Peyer's patch (tissue), 4 donors: ENCODE results near the gene TLR3.

ENCODE experiments used
- POLR2A ChIP-seq, 2 donors: fragments of 450-650 bp; IDR thresholded peaks; one replicate each; pipeline ENCODE4 v1.5.1; 2017; ENCODE audit warnings: antibody characterized with exemption in 2 of 2, mild to moderate bottlenecking in 2 of 2, moderate library complexity in 2 of 2
- TF ChIP-seq, protein P1 (sequence below), 6 experiments: fragments of 450-650 bp in 4 of 6; fragments of 200-600 bp in 2 of 6; sonication (generic) in 1 of 6; IDR thresholded peaks; one replicate each; pipeline ENCODE4 v1.5.1; 2017 to 2019; ENCODE audit warnings: antibody characterized with exemption in 6 of 6, mild to moderate bottlenecking in 3 of 6, moderate library complexity in 1 of 6

GRCh38 chr4:186027405-186027804, 41.6 kb upstream of the TLR3 start:
- TF ChIP-seq, protein P1, sequence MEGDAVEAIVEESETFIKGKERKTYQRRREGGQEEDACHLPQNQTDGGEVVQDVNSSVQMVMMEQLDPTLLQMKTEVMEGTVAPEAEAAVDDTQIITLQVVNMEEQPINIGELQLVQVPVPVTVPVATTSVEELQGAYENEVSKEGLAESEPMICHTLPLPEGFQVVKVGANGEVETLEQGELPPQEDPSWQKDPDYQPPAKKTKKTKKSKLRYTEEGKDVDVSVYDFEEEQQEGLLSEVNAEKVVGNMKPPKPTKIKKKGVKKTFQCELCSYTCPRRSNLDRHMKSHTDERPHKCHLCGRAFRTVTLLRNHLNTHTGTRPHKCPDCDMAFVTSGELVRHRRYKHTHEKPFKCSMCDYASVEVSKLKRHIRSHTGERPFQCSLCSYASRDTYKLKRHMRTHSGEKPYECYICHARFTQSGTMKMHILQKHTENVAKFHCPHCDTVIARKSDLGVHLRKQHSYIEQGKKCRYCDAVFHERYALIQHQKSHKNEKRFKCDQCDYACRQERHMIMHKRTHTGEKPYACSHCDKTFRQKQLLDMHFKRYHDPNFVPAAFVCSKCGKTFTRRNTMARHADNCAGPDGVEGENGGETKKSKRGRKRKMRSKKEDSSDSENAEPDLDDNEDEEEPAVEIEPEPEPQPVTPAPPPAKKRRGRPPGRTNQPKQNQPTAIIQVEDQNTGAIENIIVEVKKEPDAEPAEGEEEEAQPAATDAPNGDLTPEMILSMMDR (IDR thresholded peaks at IDR 0.05): no peak
- no peak for TF ChIP-seq POLR2A (IDR thresholded peaks at IDR 0.05)
